GM18951 (cell line): ENCODE data around the gene SLC39A11.
"Not testable (repeated sequence)": the region's sequence is repeated elsewhere in the genome, so short reads cannot be mapped to it uniquely, and the experiment has no call there.

Source experiments
- POLR2A ChIP-seq: IDR thresholded peaks from 4 replicates; pipeline ENCODE4 v1.6.1; 2011; ENCODE audit warnings: mild to moderate bottlenecking; ENCODE audit not compliant: insufficient read length, insufficient read depth; ENCODE audit errors: extremely low read depth
- in situ Hi-C: fragments of 300-500 bp; cut with MboI; formaldehyde crosslinking; loops from one replicate; pipeline ENCODE4 v1.12.0; 2022; ENCODE audit warnings: low sequenced_read_pairs, mixed read lengths, inconsistent platforms; ENCODE audit not compliant: unreplicated experiment

SLC39A11 gene

GRCh38 chr17:73062726-73063125, 29.8 kb downstream of the SLC39A11 start:
- in situ Hi-C loops: no loop called here
- TF ChIP-seq POLR2A: no peak

GRCh38 chr17:73061161-73061560, 31.3 kb downstream of the SLC39A11 start:
- TF ChIP-seq POLR2A: no peak
- in situ Hi-C loops: no loop called here

GRCh38 chr17:73060721-73061120, 31.8 kb downstream of the SLC39A11 start:
- no peak for TF ChIP-seq POLR2A
- in situ Hi-C loops: no loop called here

- in situ Hi-C loops: not testable (repeated sequence)
Measured at GRCh38 chr17:73059713-73060112, 32.8 kb downstream of the SLC39A11 start.

GRCh38 chr17:73058022-73058421, 34.5 kb downstream of the SLC39A11 start:
- TF ChIP-seq POLR2A: no peak
- in situ Hi-C loops: no loop called here

GRCh38 chr17:73057196-73057595, 35.3 kb downstream of the SLC39A11 start:
- in situ Hi-C loops: no loop called here

GRCh38 chr17:73052923-73053322, 39.6 kb downstream of the SLC39A11 start:
- in situ Hi-C loops: no loop called here
- no peak for TF ChIP-seq POLR2A

More at GRCh38 chr17:73057196-73057595, 35.3 kb downstream of the SLC39A11 start:
- no peak for TF ChIP-seq POLR2A

- in situ Hi-C loops: no loop called here
- no peak for TF ChIP-seq POLR2A
Measured at GRCh38 chr17:73050797-73051196, 41.7 kb downstream of the SLC39A11 start.

GRCh38 chr17:73048170-73048569, 44.3 kb downstream of the SLC39A11 start:
- TF ChIP-seq POLR2A: no peak
- in situ Hi-C loops: no loop called here

- in situ Hi-C loops: no loop called here
- TF ChIP-seq POLR2A: no peak
Measured at GRCh38 chr17:73045724-73046123, 46.8 kb downstream of the SLC39A11 start.

GRCh38 chr17:73043686-73044581, 48.6 kb downstream of the SLC39A11 start:
- in situ Hi-C loops: no loop called here
- TF ChIP-seq POLR2A: no peak

- no peak for TF ChIP-seq POLR2A
- in situ Hi-C loops: no loop called here
Measured at GRCh38 chr17:73042809-73043685, 49.4 kb downstream of the SLC39A11 start.

- no peak for TF ChIP-seq POLR2A
- in situ Hi-C loops: no loop called here
Measured at GRCh38 chr17:73042225-73042624, 50.3 kb downstream of the SLC39A11 start.
